Measurements from ENCODE around the gene PAXX.

GRCh38 chr9:137023157-137023556 is 30.9 kb downstream of the PAXX start:
- TF ChIP-seq SRSF1 (IDR thresholded peaks at IDR 0.05; ENCODE audit: low read depth, low read length) (no peak), CTCF (IDR thresholded peaks at IDR 0.05 in 2 of 3, conservative IDR thresholded peaks at IDR 0.05 in 1 of 3; ENCODE audit: insufficient read depth in 2 of 3, low read depth in 1 of 3, low read length in 3 of 3) (no peak), ZNF592 (IDR thresholded peaks at IDR 0.05) (no peak), ZNF76 (CRISPR knock-in tag; IDR thresholded peaks at IDR 0.05; ENCODE audit: borderline replicate concordance) (no peak), POLR2A (conservative IDR thresholded peaks at IDR 0.05) (no peak), BACH1 (tag; IDR thresholded peaks at IDR 0.05) (no peak), PRMT5 (CRISPR knock-in tag; IDR thresholded peaks at IDR 0.05) (no peak), NFE2L1 (tag; IDR thresholded peaks at IDR 0.05; ENCODE audit: borderline replicate concordance, low read depth) (no peak), MTF1 (CRISPR knock-in tag; IDR thresholded peaks at IDR 0.05; ENCODE audit: borderline replicate concordance) (no peak)

Data from K562 (cell line).